Measurements from ENCODE around the gene COL1A1. TPM values are rescaled to one million over a fixed set of nuclear protein-coding genes. Genes with fewer than 3 reads are reported as not detected.

Gene COL1A1
- total and polyA plus RNA-seq, 2 of the 13 experiments (the other 11 are each of a cell fraction or from before 2014, with no cell fraction given) = 0.05 TPM; not detected in 1

DNA sequence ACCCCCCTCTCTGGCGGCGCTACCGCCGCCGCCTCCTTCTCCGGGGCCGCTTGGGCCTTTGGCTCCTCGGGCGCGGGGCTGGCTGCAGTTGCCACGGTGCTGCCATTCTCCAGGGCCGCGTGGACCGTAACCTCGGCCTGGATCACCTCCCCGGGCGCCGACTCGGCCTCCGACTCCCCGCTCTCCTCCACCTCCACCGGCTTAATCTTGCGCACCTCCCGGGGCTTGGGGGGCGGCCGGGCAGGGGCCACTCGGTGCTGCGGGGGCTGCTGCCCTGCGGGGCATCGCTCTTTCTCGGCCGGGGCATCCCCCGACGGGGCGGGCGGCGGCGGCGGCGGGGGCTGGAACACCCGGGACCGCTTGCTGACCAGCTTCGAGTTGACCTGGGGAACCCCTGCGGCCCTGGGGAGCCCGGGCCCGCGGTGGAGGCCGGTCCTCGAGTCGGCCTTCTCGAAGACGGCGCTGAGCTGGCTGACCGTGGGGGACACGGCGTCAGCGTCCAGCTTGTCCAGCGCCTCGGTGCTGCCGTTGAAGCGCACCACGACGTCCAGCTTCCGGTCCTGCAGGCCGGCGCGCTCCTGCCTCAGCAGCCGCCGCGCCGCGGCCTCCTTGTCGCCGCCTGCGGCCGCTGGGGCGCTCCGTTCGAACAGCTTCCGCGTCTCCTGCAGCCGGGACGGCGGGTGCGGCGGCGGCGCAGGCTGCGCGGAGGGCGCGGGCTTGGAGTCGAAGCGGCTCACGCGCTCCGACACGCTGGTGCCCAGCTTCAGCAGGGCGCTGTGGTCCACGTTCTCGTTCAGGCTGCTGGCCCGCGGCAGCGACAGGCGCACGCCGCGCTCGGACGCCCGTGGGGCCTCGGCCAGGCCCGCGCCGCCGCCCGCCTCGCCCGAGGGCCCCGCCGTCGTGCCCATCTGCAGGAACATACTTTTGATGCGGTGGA lies 51.7 kb downstream of the COL1A1 start (continued):
- 0 out of 2 replicates have a peak, but pooled peaks have one; percentile 28 for TF ChIP-seq ZNF629 (CRISPR knock-in tag; conservative IDR thresholded peaks at IDR 0.05)
- peak; percentile 18; the same call in 1 of the 2 replicates for TF ChIP-seq MXD3 (CRISPR knock-in tag; IDR thresholded peaks at IDR 0.05)
- TF ChIP-seq FOXO4 (CRISPR knock-in tag; conservative IDR thresholded peaks at IDR 0.05) = peak; percentile 85; the same call in 1 of the 2 replicates
- no peak for TF ChIP-seq NCOA1 (CRISPR knock-in tag; IDR thresholded peaks at IDR 0.05)
- TF ChIP-seq ZNF737 (CRISPR knock-in tag; IDR thresholded peaks at IDR 0.05; ENCODE audit: borderline replicate concordance) = no peak
- TF ChIP-seq ZNF547 (CRISPR knock-in tag; IDR thresholded peaks at IDR 0.05) = no peak; the same call in 1 of the 2 replicates
- TF ChIP-seq SYNCRIP (IDR thresholded peaks at IDR 0.05; ENCODE audit: insufficient read depth, low read depth, low read length) = no peak
- TF ChIP-seq ARID3A (IDR thresholded peaks at IDR 0.05; ENCODE audit: low read depth, low read length) = no peak
- TF ChIP-seq RNF219 (CRISPR knock-in tag; IDR thresholded peaks at IDR 0.05) = no peak
- TF ChIP-seq NFIC (IDR thresholded peaks at IDR 0.05; ENCODE audit: low read length) = no peak
- no peak for TF ChIP-seq ZFP36 (IDR thresholded peaks at IDR 0.05; ENCODE audit: borderline replicate concordance, low read depth, low read length, partially characterized antibody)
- TF ChIP-seq ZNF350 (CRISPR knock-in tag; IDR thresholded peaks at IDR 0.05; ENCODE audit: borderline replicate concordance, low read depth) = 0 out of 2 replicates have a peak, but pooled peaks have one; percentile 7
- no peak for TF ChIP-seq MATR3 (CRISPR knock-in tag; IDR thresholded peaks at IDR 0.05)
- TF ChIP-seq TBL1XR1 (IDR thresholded peaks at IDR 0.05; ENCODE audit: borderline replicate concordance, low read length, partially characterized antibody) = no peak
- no peak for TF ChIP-seq ZKSCAN5 (CRISPR knock-in tag; IDR thresholded peaks at IDR 0.05)
- TF ChIP-seq, protein P1, sequence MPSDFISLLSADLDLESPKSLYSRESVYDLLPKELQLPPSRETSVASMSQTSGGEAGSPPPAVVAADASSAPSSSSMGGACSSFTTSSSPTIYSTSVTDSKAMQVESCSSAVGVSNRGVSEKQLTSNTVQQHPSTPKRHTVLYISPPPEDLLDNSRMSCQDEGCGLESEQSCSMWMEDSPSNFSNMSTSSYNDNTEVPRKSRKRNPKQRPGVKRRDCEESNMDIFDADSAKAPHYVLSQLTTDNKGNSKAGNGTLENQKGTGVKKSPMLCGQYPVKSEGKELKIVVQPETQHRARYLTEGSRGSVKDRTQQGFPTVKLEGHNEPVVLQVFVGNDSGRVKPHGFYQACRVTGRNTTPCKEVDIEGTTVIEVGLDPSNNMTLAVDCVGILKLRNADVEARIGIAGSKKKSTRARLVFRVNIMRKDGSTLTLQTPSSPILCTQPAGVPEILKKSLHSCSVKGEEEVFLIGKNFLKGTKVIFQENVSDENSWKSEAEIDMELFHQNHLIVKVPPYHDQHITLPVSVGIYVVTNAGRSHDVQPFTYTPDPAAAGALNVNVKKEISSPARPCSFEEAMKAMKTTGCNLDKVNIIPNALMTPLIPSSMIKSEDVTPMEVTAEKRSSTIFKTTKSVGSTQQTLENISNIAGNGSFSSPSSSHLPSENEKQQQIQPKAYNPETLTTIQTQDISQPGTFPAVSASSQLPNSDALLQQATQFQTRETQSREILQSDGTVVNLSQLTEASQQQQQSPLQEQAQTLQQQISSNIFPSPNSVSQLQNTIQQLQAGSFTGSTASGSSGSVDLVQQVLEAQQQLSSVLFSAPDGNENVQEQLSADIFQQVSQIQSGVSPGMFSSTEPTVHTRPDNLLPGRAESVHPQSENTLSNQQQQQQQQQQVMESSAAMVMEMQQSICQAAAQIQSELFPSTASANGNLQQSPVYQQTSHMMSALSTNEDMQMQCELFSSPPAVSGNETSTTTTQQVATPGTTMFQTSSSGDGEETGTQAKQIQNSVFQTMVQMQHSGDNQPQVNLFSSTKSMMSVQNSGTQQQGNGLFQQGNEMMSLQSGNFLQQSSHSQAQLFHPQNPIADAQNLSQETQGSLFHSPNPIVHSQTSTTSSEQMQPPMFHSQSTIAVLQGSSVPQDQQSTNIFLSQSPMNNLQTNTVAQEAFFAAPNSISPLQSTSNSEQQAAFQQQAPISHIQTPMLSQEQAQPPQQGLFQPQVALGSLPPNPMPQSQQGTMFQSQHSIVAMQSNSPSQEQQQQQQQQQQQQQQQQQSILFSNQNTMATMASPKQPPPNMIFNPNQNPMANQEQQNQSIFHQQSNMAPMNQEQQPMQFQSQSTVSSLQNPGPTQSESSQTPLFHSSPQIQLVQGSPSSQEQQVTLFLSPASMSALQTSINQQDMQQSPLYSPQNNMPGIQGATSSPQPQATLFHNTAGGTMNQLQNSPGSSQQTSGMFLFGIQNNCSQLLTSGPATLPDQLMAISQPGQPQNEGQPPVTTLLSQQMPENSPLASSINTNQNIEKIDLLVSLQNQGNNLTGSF (CRISPR knock-in tag; IDR thresholded peaks at IDR 0.05) = peak; percentile 85
- peak; percentile 70; the same call in 1 of the 2 replicates for TF ChIP-seq SALL2 (CRISPR knock-in tag; IDR thresholded peaks at IDR 0.05)
